ENCODE results near the gene CRADD.

Gene CRADD

DNA sequence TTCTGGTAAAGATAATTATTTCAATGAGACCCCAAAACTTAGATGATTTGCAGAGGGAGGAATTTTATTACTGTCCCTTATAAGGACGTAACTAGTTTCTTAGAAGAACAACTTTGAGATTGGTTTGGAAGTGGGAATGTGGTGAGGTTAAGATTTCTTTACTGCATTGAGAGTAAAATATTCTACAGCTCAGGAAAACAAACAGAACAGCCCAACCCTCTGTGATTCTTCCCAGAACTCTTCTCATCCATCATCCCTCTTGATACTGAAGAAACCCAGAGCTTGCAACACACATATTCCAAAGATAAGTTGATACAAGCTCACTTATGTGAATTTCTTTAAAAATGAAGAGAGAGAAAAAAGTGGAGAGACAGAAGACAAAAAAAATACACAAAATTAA is 234.2 kb downstream of the CRADD start:
- no peak for FAIRE-seq
- TF ChIP-seq, protein P1, sequence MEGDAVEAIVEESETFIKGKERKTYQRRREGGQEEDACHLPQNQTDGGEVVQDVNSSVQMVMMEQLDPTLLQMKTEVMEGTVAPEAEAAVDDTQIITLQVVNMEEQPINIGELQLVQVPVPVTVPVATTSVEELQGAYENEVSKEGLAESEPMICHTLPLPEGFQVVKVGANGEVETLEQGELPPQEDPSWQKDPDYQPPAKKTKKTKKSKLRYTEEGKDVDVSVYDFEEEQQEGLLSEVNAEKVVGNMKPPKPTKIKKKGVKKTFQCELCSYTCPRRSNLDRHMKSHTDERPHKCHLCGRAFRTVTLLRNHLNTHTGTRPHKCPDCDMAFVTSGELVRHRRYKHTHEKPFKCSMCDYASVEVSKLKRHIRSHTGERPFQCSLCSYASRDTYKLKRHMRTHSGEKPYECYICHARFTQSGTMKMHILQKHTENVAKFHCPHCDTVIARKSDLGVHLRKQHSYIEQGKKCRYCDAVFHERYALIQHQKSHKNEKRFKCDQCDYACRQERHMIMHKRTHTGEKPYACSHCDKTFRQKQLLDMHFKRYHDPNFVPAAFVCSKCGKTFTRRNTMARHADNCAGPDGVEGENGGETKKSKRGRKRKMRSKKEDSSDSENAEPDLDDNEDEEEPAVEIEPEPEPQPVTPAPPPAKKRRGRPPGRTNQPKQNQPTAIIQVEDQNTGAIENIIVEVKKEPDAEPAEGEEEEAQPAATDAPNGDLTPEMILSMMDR (IDR thresholded peaks at IDR 0.05; ENCODE audit: insufficient read depth, missing control alignments): no peak

DNA sequence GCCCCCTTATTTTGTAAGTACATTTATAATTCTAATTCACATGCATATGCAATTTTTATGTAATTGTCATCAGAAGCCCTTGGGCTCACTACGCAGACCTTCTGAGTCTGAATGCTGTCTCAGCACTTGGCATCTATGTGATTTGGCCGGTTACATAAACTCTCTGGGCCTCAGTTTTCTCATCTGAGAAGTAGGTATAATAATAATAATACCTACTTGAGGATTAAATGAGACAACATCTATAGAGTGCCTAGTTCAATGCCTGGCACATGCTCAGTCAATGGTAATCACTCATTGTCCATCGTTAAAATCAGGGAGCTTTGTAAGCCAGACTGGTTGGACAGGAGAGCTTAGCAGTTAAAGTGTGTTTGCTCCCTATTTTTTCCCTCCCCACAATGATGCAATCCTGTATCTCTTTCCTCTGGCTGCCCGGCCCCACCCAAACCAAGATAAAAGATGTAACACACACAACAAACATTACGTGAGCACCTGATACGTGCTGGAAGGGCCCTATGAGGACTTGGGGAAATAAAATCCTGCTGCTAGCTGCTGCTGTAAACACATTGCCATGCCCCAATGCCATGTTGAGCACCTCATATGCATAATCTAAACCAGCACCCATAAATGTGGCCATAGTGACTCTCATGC is 235.0 kb downstream of the CRADD start:
- FAIRE-seq (no peak), DNase-seq (ENCODE audit: insufficient read length, low spot score) (no peak)
- TF ChIP-seq, protein P1 (IDR thresholded peaks at IDR 0.05; ENCODE audit: insufficient read depth, missing control alignments): no peak

More for the DNA sequence above, 234.2 kb downstream of the CRADD start:
- DNase-seq (ENCODE audit: insufficient read length, low spot score): no peak

- FAIRE-seq: no peak
- TF ChIP-seq, protein P1 (IDR thresholded peaks at IDR 0.05; ENCODE audit: insufficient read depth, missing control alignments): no peak
- DNase-seq (ENCODE audit: insufficient read length, low spot score): no peak
These were observed 236.7 kb downstream of the CRADD start for GRCh38 chr12:93913845-93914244.

- TF ChIP-seq, protein P1 (IDR thresholded peaks at IDR 0.05; ENCODE audit: insufficient read depth, missing control alignments): no peak
- FAIRE-seq: no peak
- DNase-seq (ENCODE audit: insufficient read length, low spot score): no peak
These were observed 237.1 kb downstream of the CRADD start for GRCh38 chr12:93914281-93914680.

DNA sequence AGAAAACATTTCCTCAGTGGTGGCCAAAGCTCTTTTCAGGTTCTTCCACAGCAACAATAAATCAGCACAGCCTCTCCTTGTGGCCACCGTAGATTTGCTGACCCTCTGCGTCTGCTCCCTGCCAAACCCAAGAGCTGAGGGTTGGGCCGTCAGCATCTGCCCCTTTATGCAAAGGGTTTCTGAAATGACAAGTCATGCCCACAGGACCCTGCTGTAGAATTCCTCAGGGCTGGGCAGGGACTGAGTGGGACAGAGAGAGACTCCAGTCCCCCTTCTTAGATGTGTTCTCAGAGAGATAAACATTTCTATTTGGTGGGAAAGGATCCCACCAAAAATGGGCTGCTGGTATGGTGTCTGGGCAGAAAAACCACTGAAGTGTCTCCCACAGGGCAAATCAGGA is 238.2 kb downstream of the CRADD start:
- DNase-seq (ENCODE audit: insufficient read length, low spot score): no peak
- FAIRE-seq: no peak
- TF ChIP-seq, protein P1 (IDR thresholded peaks at IDR 0.05; ENCODE audit: insufficient read depth, missing control alignments): no peak

- DNase-seq (ENCODE audit: insufficient read length, low spot score) (no peak), FAIRE-seq (no peak)
- TF ChIP-seq, protein P1 (IDR thresholded peaks at IDR 0.05; ENCODE audit: insufficient read depth, missing control alignments): no peak
These were observed 239.2 kb downstream of the CRADD start for GRCh38 chr12:93916402-93916801.

DNA sequence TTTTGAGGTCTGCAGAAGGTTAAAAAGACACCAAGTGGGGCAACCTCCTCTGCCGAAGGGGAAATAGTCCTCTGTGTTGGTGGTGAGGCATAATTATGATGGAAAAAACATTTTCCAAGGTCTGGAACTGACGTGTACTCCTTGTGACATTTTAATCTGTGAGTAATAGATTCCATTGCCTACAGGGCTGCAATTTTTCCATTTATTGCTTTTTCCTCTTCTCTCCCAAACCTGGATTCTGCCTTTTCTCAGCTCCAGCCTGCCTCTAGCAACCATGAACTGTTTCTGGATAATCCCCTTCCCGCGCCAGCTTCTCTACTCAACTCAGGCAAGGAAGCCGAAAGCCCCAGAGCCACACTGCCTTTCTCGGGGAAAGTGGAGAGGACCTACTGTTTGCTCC is 241.1 kb downstream of the CRADD start:
- TF ChIP-seq, protein P1 (IDR thresholded peaks at IDR 0.05; ENCODE audit: insufficient read depth, missing control alignments): no peak
- DNase-seq (ENCODE audit: insufficient read length, low spot score) (no peak), FAIRE-seq (no peak)
